Kidney (tissue), 14 donors: ENCODE results near the gene QKI. TPM values are rescaled to one million over a fixed set of nuclear protein-coding genes. Genes with fewer than 3 reads are reported as not detected.
"Not testable (repeated sequence)": the region's sequence is repeated elsewhere in the genome, so short reads cannot be mapped to it uniquely, and the experiment has no call there.

Source experiments
- DNase-seq, 5 donors: peaks; one replicate each; pipeline ENCODE4 v3.0.0-alpha.2; 2013 to 2020
- FAIRE-seq: peaks from 2 replicates; lab custom pipeline; 2012; peaks lifted over from hg19 to GRCh38; lab: Jason Lieb, UNC
- H3K27ac ChIP-seq, 2 donors: one replicate each; pipeline ENCODE4 v1.7.0; 2013; ENCODE audit warnings: low read depth in 2 of 2, low read length in 2 of 2, inconsistent platforms in 1 of 2
- H3K27me3 ChIP-seq: one replicate; pipeline ENCODE4 v1.7.1; 2013; ENCODE audit warnings: low read length, inconsistent platforms; ENCODE audit not compliant: control insufficient read depth, insufficient read depth
- H3K36me3 ChIP-seq, 3 donors: one replicate each; pipeline versions ENCODE4 v1.7.0 to v1.7.1; 2013; ENCODE audit warnings: low read length in 3 of 3, control low read depth in 1 of 3, inconsistent platforms in 1 of 3; ENCODE audit not compliant: insufficient read depth in 3 of 3, control insufficient read depth in 2 of 3
- H3K4me1 ChIP-seq, 3 donors: one replicate each; pipeline versions ENCODE4 v1.7.0 to v1.7.1; 2013; ENCODE audit warnings: low read length in 3 of 3, inconsistent platforms in 1 of 3, low read depth in 1 of 3; ENCODE audit not compliant: control insufficient read depth in 2 of 3, insufficient read depth in 2 of 3
- H3K4me3 ChIP-seq, 3 donors: one replicate each; pipeline versions ENCODE4 v1.7.0 to v1.8.1; 2013; ENCODE audit warnings: low read length in 3 of 3, control low read depth in 1 of 3, inconsistent platforms in 1 of 3
- H3K9ac ChIP-seq, 3 donors: one replicate each; pipeline versions ENCODE4 v1.7.0 to v1.7.1; 2013; ENCODE audit warnings: low read length in 3 of 3, control low read depth in 1 of 3, inconsistent platforms in 1 of 3
- H3K9me3 ChIP-seq, 3 donors: one replicate each; pipeline versions ENCODE4 v1.7.0 to v1.7.1; 2013; ENCODE audit warnings: low read length in 3 of 3, control low read depth in 1 of 3, inconsistent platforms in 1 of 3; ENCODE audit not compliant: control insufficient read depth in 2 of 3, insufficient read depth in 1 of 3
- CTCF ChIP-seq: IDR thresholded peaks from 3 replicates; pipeline ENCODE4 v1.5.1; 2012; ENCODE audit warnings: mild to moderate bottlenecking, moderate library complexity, borderline replicate concordance; ENCODE audit not compliant: insufficient read depth; ENCODE audit errors: extremely low read depth
- intact Hi-C: fragments of 100-400 bp; cut with DNase I; formaldehyde crosslinking; loops from one replicate; pipeline ENCODE4 v1.11.1; 2022
- polyA plus RNA-seq: library from polyadenylated mRNA; stranded (reverse); fragments of 350-450 nt; fragmentation: Illumina TruSeq; extraction: RNeasy Lipid Tissue Mini Kit (QIAGEN cat#74804); gene quantifications from one replicate; pipeline ENCODE4 v1.2.3, GENCODE V29; 2014; ENCODE audit warnings: low read depth, low replicate concordance; ENCODE audit not compliant: insufficient read depth
- total RNA-seq: library from RNA; stranded (reverse); fragmentation: NEBNext Ultra II Directional; extraction: Animal tissue kit (Norgen Biotek cat#: 25700); gene quantifications from one replicate; pipeline ENCODE4 v1.2.1, GENCODE V29; 2021
- donor health status: control.
- donor health status: control.
- donor health status: control.
- donor health status: control.
- donor health status: control.
- donor health status: DM: yes; HTN: yes; CAD: no.
- donor health status: Normal renal cell carcinoma (clear cell type).

Gene QKI
- total and polyA plus RNA-seq, 2 donors from 2014 or later = 17.6 to 121 TPM

- TF ChIP-seq CTCF = no peak
- Histone ChIP-seq H3K4me3 (no peak overlapping the region), H3K27ac (no peak overlapping the region), H3K36me3 (no peaks in the 10 kb centered on the region), H3K4me1 (no peaks in the 10 kb centered on the region), H3K9me3 (no peaks in the 10 kb centered on the region), H3K9ac (no peak overlapping the region), H3K27me3 (no peaks in the 10 kb centered on the region)
- intact Hi-C loops = no loop called here
- no peak for DNase-seq
- no peak for FAIRE-seq
Measured at GRCh38 chr6:163586888-163587287, 172.4 kb downstream of the QKI start.

DNA sequence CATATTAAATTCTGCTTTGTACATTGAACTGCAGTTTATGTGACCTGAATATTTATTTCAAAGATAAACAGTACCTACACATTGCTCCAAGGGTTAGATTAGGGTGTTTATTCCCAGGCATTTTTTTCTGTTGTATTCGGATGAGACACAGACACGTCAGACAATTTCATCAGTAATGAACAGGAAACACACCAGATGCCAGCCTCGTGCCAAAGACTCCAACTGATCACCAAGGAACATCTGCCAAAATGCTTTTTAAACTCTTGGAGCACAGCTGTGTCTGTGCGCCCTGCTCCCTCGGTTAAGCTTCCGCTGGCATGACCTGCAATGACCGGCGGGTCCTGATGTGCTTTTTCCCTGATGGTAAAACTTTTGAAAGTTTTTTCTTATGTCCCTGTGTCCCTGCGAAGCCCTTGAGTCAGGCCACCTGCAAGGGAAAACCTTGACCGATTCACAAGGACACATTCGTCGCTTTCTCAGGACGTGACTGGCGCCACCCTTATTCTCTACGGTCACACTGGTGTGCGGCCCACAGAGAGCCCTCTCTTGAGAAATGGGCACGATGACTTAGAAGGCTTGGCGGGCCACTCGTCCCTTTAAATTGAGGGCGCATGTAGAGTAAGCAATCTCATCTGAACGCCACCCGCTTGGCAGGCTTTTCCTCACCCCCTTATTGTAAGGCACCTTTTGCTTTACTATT is 173.9 kb downstream of the QKI start:
- Histone ChIP-seq H3K27ac (no peak overlapping the region), H3K9me3 (peaks cover 0 to 10% (median 2%) of the 10 kb centered on the region in 3 donors), H3K36me3 (no peaks in the 10 kb centered on the region), H3K9ac (no peak overlapping the region), H3K27me3 (no peaks in the 10 kb centered on the region), H3K4me1 (no peaks in the 10 kb centered on the region), H3K4me3 (no peak overlapping the region)
- TF ChIP-seq CTCF = no peak
- DNase-seq = no peak
- intact Hi-C loops = no loop called here
- no peak for FAIRE-seq

DNA sequence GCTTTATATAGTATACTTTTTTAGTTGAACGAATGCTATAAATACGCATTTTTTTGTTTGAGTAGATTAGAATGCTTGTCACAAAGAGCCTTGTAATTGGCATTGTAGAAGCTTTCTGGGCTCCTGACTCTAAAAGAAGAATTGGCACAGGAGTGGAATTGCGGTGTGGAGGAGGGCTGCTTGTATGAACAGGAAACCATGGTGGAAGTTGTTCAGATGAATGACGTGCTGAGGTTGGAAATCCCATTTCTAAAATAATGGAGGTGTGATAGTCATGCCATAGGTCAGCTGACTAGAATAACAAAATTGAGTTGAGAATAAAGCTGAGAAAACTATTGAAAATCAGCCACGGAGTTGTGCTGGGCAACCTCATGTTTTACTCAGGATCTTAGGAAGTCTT is 174.9 kb downstream of the QKI start:
- DNase-seq = no peak
- TF ChIP-seq CTCF = no peak
- no peaks in the 10 kb centered on the region for H3K36me3 ChIP-seq
- no peak overlapping the region for H3K9ac ChIP-seq
- FAIRE-seq = no peak
- no peaks in the 10 kb centered on the region for H3K4me1 ChIP-seq
- no peak overlapping the region for H3K4me3 ChIP-seq
- H3K9me3 ChIP-seq = peaks cover 0 to 10% (median 2%) of the 10 kb centered on the region in 3 donors
- intact Hi-C loops = no loop called here
- H3K27ac ChIP-seq = no peak overlapping the region
- no peaks in the 10 kb centered on the region for H3K27me3 ChIP-seq

DNA sequence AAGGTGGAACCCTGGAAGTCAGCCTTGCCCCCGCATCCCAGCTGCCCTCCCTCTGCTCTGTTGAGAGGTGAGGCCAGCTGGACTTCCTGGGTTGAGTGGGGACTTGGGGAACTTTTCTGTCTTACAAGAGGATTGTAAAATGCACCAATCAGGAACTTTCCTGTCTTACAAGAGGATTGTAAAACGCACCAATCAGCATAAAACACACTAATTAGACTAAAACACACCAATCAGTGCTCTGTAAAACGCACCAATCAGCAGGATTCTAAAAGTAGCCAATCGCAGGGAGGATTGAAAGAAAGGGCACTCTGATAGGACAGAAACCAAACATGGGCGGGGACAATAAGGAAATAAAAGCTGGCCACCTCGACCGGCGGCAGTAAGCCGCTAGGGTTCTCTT is 175.6 kb downstream of the QKI start:
- H3K4me1 ChIP-seq, H3K4me3 ChIP-seq, DNase-seq, H3K27me3 ChIP-seq, H3K36me3 ChIP-seq, FAIRE-seq, intact Hi-C loops, H3K27ac ChIP-seq, H3K9ac ChIP-seq: not testable (repeated sequence)
- H3K9me3 ChIP-seq = peaks cover 0 to 10% (median 2%) of the 10 kb centered on the region in 3 donors
